HG03045 (cell line): ENCODE data around the gene RNF8.
A peak's percentile ranks its signal among the peaks of the same experiment; 100 is the strongest.
"Not testable (repeated sequence)": the region's sequence is repeated elsewhere in the genome, so short reads cannot be mapped to it uniquely, and the experiment has no call there.

Source experiments
- ATAC-seq: cut with Tn5 transposase; IDR thresholded peaks from one replicate; pipeline ENCODE4 v1.9.1; 2021; ENCODE audit warnings: mild to moderate bottlenecking, moderate library complexity; ENCODE audit not compliant: unreplicated experiment

Gene RNF8

DNA sequence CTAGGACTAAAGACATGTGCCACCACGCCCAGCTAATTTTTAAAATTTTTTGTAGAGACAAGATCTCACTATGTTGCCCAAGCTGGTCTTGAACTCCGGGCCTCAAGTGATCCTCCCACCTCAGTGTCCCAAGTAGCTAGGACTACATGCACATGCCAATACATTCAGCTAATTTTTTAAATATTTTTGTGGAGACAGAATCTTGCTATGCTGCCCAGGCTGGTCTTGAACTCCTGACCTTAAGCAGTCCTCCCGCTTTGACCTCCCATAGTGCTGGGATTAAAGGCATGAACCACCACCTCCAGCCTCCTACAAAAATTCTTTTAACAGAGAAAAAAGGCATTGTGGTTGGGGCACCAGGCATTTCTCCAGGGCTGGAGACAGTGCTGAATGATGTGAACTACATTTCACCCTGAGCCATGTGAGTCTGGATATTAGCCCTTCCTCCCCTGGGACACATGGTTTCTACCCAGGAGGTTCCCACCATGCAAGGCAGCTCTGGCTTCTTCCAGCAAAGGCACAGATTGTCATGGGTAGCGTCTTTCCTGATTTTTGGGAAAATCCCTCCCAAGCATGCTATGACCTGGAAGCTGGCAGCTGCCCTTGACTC lies 42.9 kb downstream of the RNF8 start:
- ATAC-seq, result no peak

DNA sequence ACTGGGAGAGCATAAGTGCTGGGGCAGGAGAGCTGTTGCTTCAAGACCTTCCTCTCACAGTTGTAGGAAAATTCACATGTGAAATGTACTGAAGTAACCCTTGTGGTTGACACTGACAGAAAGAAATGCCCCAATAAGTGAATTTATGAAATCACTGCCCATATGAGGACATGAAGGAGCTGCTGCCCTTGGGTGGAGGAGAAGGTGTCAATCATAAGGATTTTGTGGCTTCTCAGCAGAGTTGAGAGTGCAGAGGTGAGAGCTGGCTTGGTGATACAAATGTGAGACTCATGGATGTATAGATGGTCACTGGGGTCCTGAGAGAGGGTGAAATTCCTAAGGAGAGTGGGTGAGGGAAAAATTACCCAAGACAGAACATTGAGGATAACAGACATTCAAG lies 45.3 kb downstream of the RNF8 start:
- ATAC-seq, result no peak

DNA sequence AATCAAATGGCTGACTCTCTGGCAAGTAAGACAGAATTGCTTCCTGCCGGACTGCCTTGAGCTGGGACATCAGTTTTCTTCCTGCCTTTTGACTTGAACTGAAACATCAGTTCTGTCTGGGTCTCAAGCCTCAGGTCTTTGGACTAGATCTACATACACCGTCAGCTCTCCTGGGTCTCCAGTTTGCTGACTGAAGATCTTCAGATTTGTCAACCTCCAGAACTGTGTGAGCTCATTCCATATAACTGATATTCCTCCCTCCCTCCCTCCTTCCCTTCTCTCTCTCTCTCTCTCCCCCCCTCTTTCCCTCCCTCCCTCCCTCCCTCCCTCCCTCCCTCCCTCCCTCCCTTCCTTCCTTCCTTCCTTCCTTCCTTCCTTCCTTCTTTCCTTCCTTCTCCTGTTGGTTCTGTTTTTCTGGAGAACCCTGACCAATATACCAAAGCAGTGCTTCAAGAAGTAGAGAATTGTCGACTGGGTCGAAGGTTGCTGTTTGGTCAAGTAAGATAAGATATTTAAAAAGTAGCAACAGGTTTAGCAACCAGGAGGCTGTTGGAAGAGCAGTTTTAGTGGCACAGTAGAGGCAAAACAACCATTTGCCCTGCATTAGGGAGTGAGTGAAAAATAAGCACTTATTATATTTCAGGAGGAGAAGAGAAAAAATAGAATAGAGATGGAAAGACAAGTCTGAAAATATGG lies 46.2 kb downstream of the RNF8 start:
- ATAC-seq, result no peak

DNA sequence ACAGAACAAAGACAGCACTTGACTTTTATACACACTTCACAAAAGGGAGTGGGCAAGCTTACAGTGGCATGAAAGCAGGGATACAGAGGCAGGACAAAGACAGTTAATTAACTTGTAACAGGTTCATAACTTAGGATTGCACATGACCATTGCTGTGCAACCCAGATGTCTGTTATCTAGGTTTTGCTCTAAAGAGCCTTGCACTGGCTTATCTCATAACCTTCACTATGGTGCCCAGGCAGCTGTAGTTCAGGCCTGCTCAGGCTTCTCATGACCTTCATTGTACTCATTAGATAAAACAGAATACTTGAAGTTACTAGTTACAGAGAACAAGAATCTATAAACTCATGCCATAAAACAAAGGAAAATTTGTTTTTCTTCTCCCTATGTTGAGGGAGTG lies 47.9 kb downstream of the RNF8 start:
- ATAC-seq, result not testable (repeated sequence)

DNA sequence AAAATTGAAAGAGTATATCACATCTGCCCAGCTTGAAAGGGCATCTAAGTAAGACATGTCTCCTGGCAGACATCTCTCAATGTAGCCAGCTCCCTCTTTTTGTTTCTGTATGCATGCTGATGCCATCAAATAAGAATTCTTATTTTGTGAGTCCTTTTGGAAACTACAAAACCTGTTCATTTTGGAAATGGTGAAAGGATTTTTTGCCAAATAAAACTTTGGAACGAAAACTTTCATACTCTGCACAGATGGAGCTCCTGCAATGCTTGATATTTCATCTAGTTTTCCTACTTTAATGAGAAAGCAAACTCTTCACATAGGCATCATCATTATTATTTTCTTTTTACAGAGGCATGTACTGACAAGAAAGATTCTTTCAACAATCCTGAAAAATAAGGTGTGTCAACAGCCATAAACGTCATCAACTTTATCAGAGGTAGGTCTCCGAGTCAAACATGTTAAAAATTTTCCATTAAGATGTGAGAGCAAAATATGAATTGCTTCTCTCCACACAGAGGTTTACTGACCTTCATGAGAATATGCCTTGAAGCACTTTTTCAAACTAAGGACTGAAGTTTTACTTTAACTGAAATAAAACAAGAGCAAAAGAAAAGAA lies 53.1 kb downstream of the RNF8 start:
- ATAC-seq, result no peak

DNA sequence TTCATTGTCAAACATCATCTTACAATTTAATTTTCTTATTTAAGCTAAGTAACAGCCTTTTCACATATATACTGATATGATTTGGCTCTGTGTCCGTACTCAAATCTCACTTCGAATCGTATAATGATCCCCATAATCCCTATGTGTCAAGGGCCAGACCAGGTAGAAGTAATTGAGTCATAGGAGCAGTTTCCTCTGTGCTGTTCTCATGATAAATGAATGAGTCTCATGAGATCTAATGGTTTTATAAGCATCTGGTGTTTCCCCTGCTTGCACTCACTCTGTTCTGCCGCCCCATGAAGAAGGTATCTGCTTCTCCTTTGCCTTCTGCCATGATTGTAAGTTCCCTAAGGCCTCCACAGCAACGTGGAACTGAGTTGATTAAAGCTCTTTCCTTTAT lies 54.2 kb downstream of the RNF8 start:
- ATAC-seq, result no peak

DNA sequence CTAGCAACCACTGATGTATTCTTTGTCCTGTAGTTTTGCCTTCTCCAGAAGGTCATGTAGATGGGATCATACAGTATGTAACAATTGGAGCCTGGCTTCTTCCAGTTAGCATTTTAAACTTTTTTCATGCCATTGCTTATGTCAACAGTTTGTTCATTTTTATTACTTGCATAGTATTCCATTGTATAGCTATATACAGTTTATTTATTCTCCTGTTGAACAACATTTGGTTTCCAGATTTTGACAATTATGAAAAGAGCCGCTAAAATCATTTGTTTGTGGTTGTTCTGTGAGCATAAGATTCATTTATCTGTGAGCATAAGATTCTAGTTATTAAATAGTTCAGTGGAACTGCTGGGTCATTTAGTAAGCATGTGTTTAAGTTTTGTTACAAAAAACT lies 55.7 kb downstream of the RNF8 start:
- ATAC-seq, result no peak

DNA sequence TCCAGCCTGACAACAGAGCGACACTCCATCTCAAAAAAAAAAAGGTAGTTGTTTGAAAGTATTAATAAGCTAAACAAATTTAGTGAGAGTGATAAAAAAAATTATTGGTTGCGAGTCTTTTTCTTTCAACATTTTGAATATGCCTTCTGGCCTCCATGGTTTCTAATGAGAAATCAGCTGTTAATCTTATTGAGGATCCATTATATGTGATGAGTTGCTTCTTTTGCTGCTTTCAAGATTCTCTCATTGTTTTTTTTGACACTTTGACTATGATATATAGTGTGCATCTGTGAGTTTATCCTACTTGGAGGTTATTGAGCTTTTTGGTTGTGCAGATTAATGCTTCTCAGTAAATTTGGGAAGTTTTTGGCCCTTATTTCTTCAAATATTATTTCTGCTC lies 63.6 kb downstream of the RNF8 start:
- no peak for ATAC-seq

DNA sequence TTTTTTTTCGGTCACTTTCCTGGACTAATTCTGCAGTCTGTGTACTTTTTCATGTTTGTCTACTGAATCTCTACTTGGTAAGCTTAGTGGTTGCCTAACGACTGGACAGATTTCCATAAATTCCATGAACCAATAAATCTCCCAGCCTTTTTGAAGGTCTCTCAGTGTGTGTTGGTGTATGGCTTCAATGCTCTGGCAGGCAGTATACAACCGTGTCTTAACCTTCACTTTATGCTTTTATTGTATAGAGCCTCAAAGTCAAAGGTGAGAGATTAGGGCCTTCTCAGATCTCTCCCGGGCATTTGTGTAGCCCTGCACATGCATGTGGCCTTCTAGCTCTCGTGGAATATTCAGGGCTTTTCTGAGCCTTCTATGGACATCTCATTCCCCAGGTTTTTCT lies 64.9 kb downstream of the RNF8 start:
- no peak for ATAC-seq

DNA sequence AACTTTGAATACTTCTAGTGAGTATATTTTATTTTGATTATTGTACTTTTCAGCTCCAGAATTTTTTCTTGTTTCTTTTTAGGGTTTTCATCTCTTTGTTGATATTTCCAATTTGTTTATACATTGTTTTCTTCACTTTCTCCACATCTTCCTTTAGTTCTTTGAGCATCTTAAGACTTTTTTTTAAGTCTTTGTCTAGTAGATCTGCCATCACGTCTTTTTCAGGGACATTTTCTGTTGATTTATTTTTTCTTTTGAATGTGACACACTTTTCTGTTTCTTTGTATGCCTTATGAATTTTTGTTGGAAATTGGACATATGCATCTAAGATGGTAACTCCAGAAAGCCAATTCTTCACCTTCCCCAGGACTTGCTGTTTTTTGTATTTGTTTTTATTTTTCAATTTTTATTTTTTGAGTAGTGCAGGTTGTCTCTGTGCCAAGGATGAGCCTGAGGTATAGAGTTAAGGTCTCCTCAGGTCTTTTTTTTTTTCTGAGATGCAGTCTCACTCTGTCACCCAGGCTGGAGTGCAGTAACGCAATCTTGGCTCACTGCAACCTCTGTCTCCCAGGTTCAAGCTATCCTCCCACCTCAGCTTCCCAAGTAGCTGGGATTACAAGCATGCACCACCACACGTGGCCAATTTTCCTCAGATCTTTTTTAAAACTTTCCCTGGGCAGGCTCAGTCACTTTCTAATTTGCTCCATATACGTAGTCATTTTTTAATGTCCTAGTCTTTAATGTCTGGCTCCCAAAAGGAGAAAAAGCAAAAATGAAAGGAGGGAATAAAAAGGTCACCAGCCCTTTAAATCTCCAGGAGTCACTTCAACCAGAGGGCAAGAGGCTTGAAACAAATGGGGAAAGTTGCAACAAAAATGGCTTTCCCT lies 72.5 kb downstream of the RNF8 start:
- ATAC-seq, result no peak

DNA sequence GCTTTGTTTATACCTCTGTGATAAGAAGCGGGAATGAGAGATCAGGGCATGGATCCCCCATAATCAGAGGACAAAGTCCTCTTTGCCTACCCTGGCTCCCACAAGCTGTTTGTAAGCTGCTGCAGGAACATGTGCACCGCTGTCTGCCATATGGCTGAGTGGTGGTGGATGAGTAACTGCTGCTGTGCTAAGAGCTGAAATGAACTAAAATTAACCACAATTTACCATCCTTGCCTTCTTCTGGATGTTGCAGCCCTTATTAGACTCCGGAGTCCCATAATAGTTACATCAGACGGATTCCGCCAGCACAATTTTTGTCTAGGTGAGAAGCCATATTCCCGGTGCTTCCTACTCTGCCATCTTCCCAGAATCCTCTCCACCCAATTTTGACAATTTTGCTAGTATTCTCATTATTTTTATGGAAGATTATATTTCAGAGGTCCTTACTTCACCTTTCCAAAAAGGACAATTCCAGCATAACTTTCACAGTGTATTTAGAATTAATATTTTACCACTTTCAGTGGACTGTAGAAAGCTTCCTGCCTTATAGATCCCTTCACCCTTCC lies 73.2 kb downstream of the RNF8 start:
- ATAC-seq, result no peak

DNA sequence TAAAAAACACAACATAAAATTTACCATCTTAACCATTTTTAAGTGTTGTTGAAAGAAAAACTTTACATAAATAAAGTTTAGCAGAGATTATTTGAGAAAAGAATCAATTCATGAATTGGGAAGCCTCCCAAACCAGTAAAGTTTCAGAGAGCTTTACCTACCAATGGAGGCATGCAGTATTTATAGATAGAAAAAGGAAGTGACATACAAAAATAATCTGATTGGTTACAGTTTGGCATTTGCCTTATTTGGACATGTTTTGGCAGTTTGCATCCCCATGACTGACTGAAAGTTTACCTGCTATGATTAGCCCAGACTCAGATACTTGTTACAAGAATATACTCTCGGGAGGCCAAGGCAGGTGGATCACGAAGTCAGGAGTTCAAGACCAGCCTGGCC lies 75.6 kb downstream of the RNF8 start:
- no peak for ATAC-seq

DNA sequence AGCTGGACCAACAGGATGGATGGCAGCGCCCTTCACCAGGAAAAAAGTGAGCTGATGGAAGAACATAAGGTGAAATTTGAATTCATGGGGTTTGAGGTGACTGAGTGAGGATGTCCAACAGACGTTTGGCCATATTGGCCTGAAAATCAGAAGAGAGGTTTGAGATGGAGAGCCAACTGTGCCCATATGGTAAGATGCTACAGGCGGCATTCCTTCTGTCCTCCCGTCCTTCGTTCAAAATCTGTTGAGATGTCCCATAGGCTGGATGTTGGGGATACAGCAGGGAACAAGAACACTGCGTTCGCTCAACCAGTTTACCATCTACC lies 78.8 kb downstream of the RNF8 start:
- peak; percentile 9 for ATAC-seq

DNA sequence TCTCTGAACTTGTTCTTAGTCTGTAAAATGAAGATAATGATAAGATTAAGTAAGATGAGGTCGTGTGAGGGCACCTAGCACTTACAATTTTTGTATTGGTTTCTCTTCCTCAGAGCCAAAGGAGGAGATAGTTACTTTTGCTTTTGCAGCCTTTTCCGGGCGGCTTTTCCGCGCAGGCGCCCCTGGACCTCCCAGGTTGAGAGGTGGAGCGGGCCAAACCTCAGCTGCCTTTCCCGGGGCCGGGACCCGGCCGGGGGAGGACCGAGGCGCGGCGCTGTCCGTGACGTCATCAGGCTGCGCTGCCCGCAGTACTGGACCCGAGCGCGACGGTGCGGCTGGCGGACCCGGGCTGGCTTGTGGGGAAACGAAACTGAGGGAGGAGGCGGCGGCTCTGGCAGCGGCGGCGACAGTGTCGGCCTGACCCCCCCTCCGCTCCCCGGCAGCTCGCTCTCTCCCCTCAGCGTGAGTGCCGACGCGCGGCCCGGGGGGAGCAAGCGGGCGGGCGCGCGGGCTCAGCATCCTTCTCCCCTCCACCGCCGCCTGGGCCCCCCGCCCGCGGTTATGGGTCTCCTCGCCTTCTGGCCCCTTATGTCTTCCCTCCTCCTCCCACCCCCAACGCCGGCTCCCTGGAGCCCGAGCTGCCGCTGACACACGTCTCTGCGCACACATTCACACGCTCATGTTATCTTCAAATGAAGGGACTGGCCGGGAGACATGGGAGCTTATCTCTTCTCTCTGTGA lies 79.3 kb downstream of the RNF8 start, which contains the start of gene CMTR1:
TSS of gene CMTR1 (plus strand) at position 306 of the 741 bp plus-strand sequence. CDS start 2,409 bp downstream, outside the sequence.
- ATAC-seq, result peak; percentile 87

DNA sequence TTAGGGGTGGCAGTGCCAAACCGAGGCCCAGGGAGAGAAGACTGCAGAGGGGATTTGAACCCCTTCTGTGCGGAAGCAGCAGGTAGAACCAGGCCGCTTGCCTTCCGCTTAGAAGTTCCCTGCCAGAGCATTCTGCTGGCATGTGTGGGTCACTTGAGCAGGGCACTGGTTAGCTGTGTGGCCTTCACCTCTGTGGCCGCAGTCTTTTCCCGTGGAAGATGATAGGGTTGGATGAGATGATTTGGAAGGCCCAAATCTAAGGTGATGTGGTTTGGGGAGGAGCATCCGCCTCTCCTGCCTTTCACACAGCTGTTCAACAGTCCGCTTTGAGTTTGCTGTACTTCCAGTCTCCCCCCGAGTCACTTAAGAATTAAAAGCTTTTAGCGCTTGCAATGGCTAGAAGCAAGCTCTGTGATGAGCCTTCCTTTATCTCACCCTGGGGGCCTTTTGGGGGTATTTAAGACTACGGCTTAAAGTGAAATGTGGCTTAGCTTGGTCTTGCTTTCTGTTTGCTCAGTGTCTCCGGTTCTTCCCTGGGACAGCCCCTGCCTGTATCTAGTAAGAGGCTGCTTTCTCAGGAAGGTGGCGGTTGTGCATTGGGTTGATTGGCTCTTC lies 80.0 kb downstream of the RNF8 start:
- peak; percentile 31 for ATAC-seq

DNA sequence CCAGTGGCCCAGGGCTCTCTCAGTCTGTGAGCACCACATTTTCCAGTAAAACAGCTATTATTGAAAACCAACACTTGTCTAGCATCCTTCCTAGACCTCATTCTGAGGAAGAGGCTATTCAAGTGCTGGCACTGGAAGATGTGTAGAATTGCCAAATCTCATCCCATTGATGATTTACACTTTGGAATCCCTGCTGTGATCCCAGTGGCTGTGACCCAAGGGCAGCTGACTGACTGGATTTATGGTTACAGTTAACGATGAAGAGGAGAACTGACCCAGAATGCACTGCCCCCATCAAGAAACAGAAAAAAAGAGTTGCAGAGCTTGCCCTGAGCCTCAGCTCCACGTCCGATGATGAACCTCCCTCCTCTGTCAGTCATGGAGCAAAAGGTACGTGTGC lies 81.6 kb downstream of the RNF8 start:
- ATAC-seq, result no peak

DNA sequence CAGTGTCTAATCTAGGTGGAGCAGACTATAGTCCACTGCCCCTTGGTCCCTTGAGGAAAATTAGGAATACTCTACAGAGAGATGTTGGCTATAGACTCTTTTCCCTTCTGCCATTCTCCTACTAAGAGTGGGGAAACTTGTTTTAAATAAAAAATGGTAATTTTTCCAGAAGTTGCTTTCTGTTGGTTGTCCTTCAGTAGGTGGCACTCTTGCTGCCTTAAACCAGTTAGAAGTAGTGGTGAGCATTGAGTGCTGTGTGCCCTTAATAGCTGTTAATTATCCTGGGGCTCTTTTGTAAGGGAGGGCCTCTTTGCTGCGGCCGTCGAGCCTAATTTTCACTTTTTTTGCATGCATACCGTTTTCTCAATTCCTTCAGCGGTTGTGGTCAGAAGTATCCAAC lies 82.0 kb downstream of the RNF8 start:
- ATAC-seq, result no peak

DNA sequence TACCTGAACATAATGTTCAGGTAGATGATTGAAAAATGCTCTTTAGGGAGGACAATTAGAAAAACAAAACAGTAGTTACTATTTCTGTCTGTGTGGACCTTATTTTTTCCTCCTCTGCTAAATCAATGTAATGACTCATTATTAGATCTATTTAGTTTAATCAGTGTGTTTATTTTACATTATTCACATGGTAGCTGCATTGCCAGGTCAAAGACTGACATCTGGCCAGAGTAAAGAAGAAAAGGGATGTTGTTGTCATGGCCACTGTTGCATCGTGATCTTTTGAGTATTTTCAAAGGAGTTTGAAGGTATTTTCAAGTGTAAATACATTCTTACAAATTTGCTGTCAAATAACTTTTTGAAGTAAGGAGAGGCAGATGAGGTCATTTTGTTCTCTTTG lies 85.1 kb downstream of the RNF8 start:
- ATAC-seq, result no peak

DNA sequence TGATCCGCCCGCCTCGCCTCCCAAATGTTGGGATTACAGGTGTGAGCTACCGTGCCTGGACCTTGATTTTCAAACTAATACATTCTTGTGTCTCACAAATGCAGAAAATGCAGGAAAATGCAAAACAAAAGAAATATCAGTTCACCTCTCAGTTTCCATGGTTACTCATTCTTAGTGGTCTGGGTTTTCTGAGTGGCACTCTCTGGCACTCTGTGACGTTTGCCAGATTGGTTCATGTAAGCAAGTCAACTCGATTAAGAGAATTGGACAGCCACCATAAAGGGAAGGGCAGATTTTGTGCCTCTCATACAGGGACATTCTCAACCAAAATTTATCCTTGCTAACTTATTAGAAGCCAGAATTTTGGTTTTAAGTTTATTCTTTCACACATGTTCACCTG lies 87.9 kb downstream of the RNF8 start:
- no peak for ATAC-seq
